GM12801 (cell line): ENCODE results near the gene IL34.

ENCODE experiments used
- CTCF ChIP-seq: IDR thresholded peaks from one replicate; pipeline ENCODE4 v1.5.1; 2011; ENCODE audit warnings: control low read depth; ENCODE audit not compliant: insufficient read length; ENCODE audit errors: extremely low read depth

The IL34 gene

GRCh38 chr16:70679671-70680494 is 33.5 kb downstream of the IL34 start:
- no peak for TF ChIP-seq CTCF

- no peak for TF ChIP-seq CTCF
These were observed 34.4 kb downstream of the IL34 start for GRCh38 chr16:70680495-70681381.

- no peak for TF ChIP-seq CTCF
These were observed 35.3 kb downstream of the IL34 start for GRCh38 chr16:70681382-70682238.

GRCh38 chr16:70682239-70683145 is 36.1 kb downstream of the IL34 start:
- no peak for TF ChIP-seq CTCF

- TF ChIP-seq CTCF = no peak
These were observed 37.0 kb downstream of the IL34 start for GRCh38 chr16:70683146-70683944.
